Fibroblast of skin of left biceps (primary cell): ENCODE data around the gene CCSER1.
"Not testable (repeated sequence)": the region's sequence is repeated elsewhere in the genome, so short reads cannot be mapped to it uniquely, and the experiment has no call there.

ENCODE experiments used
- DNase-seq, 2 experiments: peaks; one replicate each; pipeline ENCODE4 v3.0.0-alpha.2; 2013; ENCODE audit warnings: low read depth in 2 of 2

CCSER1 gene

GRCh38 chr4:91154041-91154440 is 1026.8 kb downstream of the CCSER1 start:
- not testable (repeated sequence) for DNase-seq

- not testable (repeated sequence) for DNase-seq
These were observed 1040.9 kb downstream of the CCSER1 start for GRCh38 chr4:91167864-91168653.

- no peak for DNase-seq
These were observed 1043.6 kb downstream of the CCSER1 start for GRCh38 chr4:91170768-91171167.

GRCh38 chr4:91171217-91171616 is 1044.0 kb downstream of the CCSER1 start:
- no peak for DNase-seq

GRCh38 chr4:91185061-91185460 is 1057.9 kb downstream of the CCSER1 start:
- not testable (repeated sequence) for DNase-seq

- no peak for DNase-seq
These were observed 1071.8 kb downstream of the CCSER1 start for GRCh38 chr4:91198951-91199350.

GRCh38 chr4:91207535-91207934 is 1080.3 kb downstream of the CCSER1 start:
- DNase-seq = no peak

GRCh38 chr4:91212211-91212610 is 1085.0 kb downstream of the CCSER1 start:
- DNase-seq = no peak

- not testable (repeated sequence) for DNase-seq
These were observed 1090.7 kb downstream of the CCSER1 start for GRCh38 chr4:91217831-91218403.

- DNase-seq = no peak
These were observed 1093.1 kb downstream of the CCSER1 start for GRCh38 chr4:91220315-91220714.

- DNase-seq = no peak
These were observed 1094.8 kb downstream of the CCSER1 start for GRCh38 chr4:91222014-91222413.

GRCh38 chr4:91226867-91227266 is 1099.7 kb downstream of the CCSER1 start:
- no peak for DNase-seq

GRCh38 chr4:91228659-91229058 is 1101.5 kb downstream of the CCSER1 start:
- no peak for DNase-seq

GRCh38 chr4:91233164-91233563 is 1106.0 kb downstream of the CCSER1 start:
- no peak for DNase-seq

- DNase-seq = no peak
These were observed 1115.9 kb downstream of the CCSER1 start for GRCh38 chr4:91243132-91243531.

GRCh38 chr4:91256043-91256442 is 1128.8 kb downstream of the CCSER1 start:
- no peak for DNase-seq

GRCh38 chr4:91256751-91257150 is 1129.6 kb downstream of the CCSER1 start:
- no peak for DNase-seq

GRCh38 chr4:91257721-91258120 is 1130.5 kb downstream of the CCSER1 start:
- DNase-seq = no peak

- no peak for DNase-seq
These were observed 1131.1 kb downstream of the CCSER1 start for GRCh38 chr4:91258326-91258725.

GRCh38 chr4:91267543-91267942 is 1140.3 kb downstream of the CCSER1 start:
- no peak for DNase-seq

GRCh38 chr4:91268481-91268880 is 1141.3 kb downstream of the CCSER1 start:
- DNase-seq = not testable (repeated sequence)

GRCh38 chr4:91268913-91269312 is 1141.7 kb downstream of the CCSER1 start:
- DNase-seq = no peak

GRCh38 chr4:91279899-91280298 is 1152.7 kb downstream of the CCSER1 start:
- no peak for DNase-seq
